Natural killer cell (primary cell): ENCODE data around the gene USP10. TPM values are rescaled to one million over a fixed set of nuclear protein-coding genes. Genes with fewer than 3 reads are reported as not detected.

ENCODE experiments used
- ATAC-seq, 3 donors: fragments of 150-1000 bp in 2 of 3; fragments of 200-7000 bp in 1 of 3; cut with Tn5 transposase; 1 replicate in 1 of 3; 2 replicates in 2 of 3; pipeline ENCODE4 v1.10.0; 2021; ENCODE audit warnings: mild to moderate bottlenecking in 2 of 3, moderate library complexity in 2 of 3
- DNase-seq, 2 donors: peaks; one replicate each; pipeline versions ENCODE4 v3.0.0 to v3.0.0-alpha.2; 2013 to 2021; ENCODE audit warnings: mixed read lengths in 1 of 2
- H3K27ac ChIP-seq: one replicate; pipeline ENCODE4 v1.5.1; 2013; ENCODE audit warnings: mild to moderate bottlenecking, low read length
- H3K27me3 ChIP-seq: one replicate; pipeline ENCODE4 v1.6.1; 2013; ENCODE audit warnings: low read length; ENCODE audit not compliant: control insufficient read depth, insufficient read depth
- H3K36me3 ChIP-seq: one replicate; pipeline ENCODE4 v1.6.1; 2013; ENCODE audit warnings: low read length; ENCODE audit not compliant: control insufficient read depth, insufficient read depth
- H3K4me1 ChIP-seq: one replicate; pipeline ENCODE4 v1.6.1; 2013; ENCODE audit warnings: low read length; ENCODE audit not compliant: control insufficient read depth, insufficient read depth
- H3K4me3 ChIP-seq: one replicate; pipeline ENCODE4 v1.5.1; 2013; ENCODE audit warnings: low read length
- H3K9me3 ChIP-seq: one replicate; pipeline ENCODE4 v1.6.1; 2013; ENCODE audit warnings: low read length; ENCODE audit not compliant: control insufficient read depth, insufficient read depth
- H3K27ac Mint-ChIP-seq, 2 donors: one replicate each; pipeline ENCODE4 v1.8.0; 2022; ENCODE audit warnings: mild to moderate bottlenecking in 2 of 2, mixed read lengths in 2 of 2, moderate library complexity in 1 of 2
- H3K27me3 Mint-ChIP-seq, 2 donors: one replicate each; pipeline ENCODE4 v1.8.0; 2022; ENCODE audit warnings: low read depth in 2 of 2, mixed read lengths in 2 of 2
- H3K36me3 Mint-ChIP-seq: one replicate; pipeline ENCODE4 v1.8.0; 2022; ENCODE audit warnings: mixed read lengths
- H3K4me1 Mint-ChIP-seq, 2 donors: one replicate each; pipeline ENCODE4 v1.8.0; 2022; ENCODE audit warnings: mixed read lengths in 2 of 2
- H3K4me3 Mint-ChIP-seq: one replicate; pipeline ENCODE4 v1.8.0; 2022; ENCODE audit warnings: mild to moderate bottlenecking, moderate library complexity, mixed read lengths
- H3K9me3 Mint-ChIP-seq, 2 donors: one replicate each; pipeline ENCODE4 v1.8.0; 2022; ENCODE audit warnings: mixed read lengths in 2 of 2
- CTCF ChIP-seq: fragments of 200-600 bp; IDR thresholded peaks from one replicate; pipeline ENCODE4 v1.8.0; 2022; ENCODE audit warnings: antibody characterized with exemption
- WGBS: methylation state at CpG from one replicate; pipeline ENCODE4 v1.1.7; 2013; ENCODE audit warnings: missing lambda C conversion rate; ENCODE audit not compliant: insufficient coverage; 5-methylcytosine and 5-hydroxymethylcytosine counted together
- intact Hi-C: fragments of 100-400 bp; cut with micrococcal nuclease; formaldehyde crosslinking; loops from one replicate; pipeline ENCODE4 v1.14.2; 2022
- total RNA-seq, 4 donors: library from RNA; stranded (reverse); fragments of 120-200 nt in 1 of 4; gene quantifications; one replicate each; pipeline versions ENCODE4 v1.2.3 to v1.2.4, GENCODE V29; 2013 to 2022

Gene USP10
- total RNA-seq, 3 donors from 2014 or later (not counting 1 experiment from before 2014, with no cell fraction given) = 78.4 to 103 (median 100) TPM

GRCh38 chr16:84661418-84662060 lies 38.3 kb upstream of the USP10 start:
- H3K4me3 ChIP-seq = no peak overlapping the region
- 97% methylated on average over 51 of the region's 51 CpGs for WGBS
- intact Hi-C loops = no loop called here
- H3K27me3 Mint-ChIP-seq = no peaks in the 10 kb centered on the region
- H3K36me3 ChIP-seq = peaks cover 88% of the 10 kb centered on the region
- H3K4me1 ChIP-seq = peaks cover 8% of the 10 kb centered on the region
- H3K4me1 Mint-ChIP-seq = peaks cover 0 to 16% of the 10 kb centered on the region in 2 donors
- H3K27ac ChIP-seq = no peak overlapping the region
- DNase-seq (no peak), ATAC-seq (no peak)
- H3K9me3 Mint-ChIP-seq = no peaks in the 10 kb centered on the region
- no peaks in the 10 kb centered on the region for H3K27me3 ChIP-seq
- H3K27ac Mint-ChIP-seq = no peak overlapping the region
- no peaks in the 10 kb centered on the region for H3K9me3 ChIP-seq
- no peak overlapping the region for H3K4me3 Mint-ChIP-seq
- TF ChIP-seq CTCF = no peak
- no peaks in the 10 kb centered on the region for H3K36me3 Mint-ChIP-seq

GRCh38 chr16:84662471-84662870 lies 37.3 kb upstream of the USP10 start:
- DNase-seq = no peak
- H3K36me3 ChIP-seq = peaks cover 79% of the 10 kb centered on the region
- intact Hi-C loops = no loop called here
- TF ChIP-seq CTCF = no peak
- peaks cover 0 to 14% of the 10 kb centered on the region in 2 donors for H3K4me1 Mint-ChIP-seq
- H3K36me3 Mint-ChIP-seq = no peaks in the 10 kb centered on the region
- H3K9me3 ChIP-seq = no peaks in the 10 kb centered on the region
- no peak overlapping the region for H3K27ac Mint-ChIP-seq
- no peaks in the 10 kb centered on the region for H3K27me3 ChIP-seq
- H3K27me3 Mint-ChIP-seq = no peaks in the 10 kb centered on the region
- ATAC-seq = no peak
- peaks cover 4% of the 10 kb centered on the region for H3K4me1 ChIP-seq
- H3K9me3 Mint-ChIP-seq = no peaks in the 10 kb centered on the region
- H3K4me3 ChIP-seq = no peak overlapping the region
- H3K27ac ChIP-seq = no peak overlapping the region
- WGBS = 98% methylated on average over 9 of the region's 9 CpGs
- no peak overlapping the region for H3K4me3 Mint-ChIP-seq

GRCh38 chr16:84663433-84664101 lies 36.2 kb upstream of the USP10 start:
- H3K36me3 Mint-ChIP-seq = no peaks in the 10 kb centered on the region
- H3K27ac Mint-ChIP-seq = no peak overlapping the region
- no peaks in the 10 kb centered on the region for H3K27me3 Mint-ChIP-seq
- Histone ChIP-seq H3K4me1 (peaks cover 4% of the 10 kb centered on the region), H3K27ac (no peak overlapping the region), H3K27me3 (no peaks in the 10 kb centered on the region), H3K4me3 (no peak overlapping the region), H3K9me3 (no peaks in the 10 kb centered on the region), H3K36me3 (peaks cover 68% of the 10 kb centered on the region)
- intact Hi-C loops = no loop called here
- H3K4me1 Mint-ChIP-seq = peaks cover 0 to 12% of the 10 kb centered on the region in 2 donors
- no peak for DNase-seq
- WGBS = 90% methylated on average over 8 of the region's 9 CpGs
- ATAC-seq = no peak
- TF ChIP-seq CTCF = no peak
- no peaks in the 10 kb centered on the region for H3K9me3 Mint-ChIP-seq
- H3K4me3 Mint-ChIP-seq = no peak overlapping the region
